Measurements from ENCODE around the gene SACS.

DNA sequence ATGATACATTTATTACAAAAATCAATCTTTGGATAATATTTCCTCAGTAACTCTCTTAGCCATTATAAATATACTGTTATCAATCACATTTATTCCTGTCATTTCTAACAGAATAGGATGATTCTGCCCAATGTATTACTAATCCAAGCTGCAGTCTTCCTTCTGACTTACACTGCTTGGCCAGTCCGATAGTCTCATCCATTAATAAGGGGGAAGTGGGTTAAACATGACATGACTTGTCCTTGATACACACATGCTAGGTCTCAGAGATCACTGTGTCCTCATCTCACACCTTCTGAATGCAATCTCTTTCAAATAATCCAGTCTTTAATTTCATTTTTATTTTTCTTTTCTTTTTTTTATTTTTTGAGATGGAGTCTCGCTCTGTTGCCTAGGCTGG lies 18.8 kb downstream of the SACS start:
- TF ChIP-seq CTCF (IDR thresholded peaks at IDR 0.05; ENCODE audit: poor library complexity) (no peak), EZH2 (IDR thresholded peaks at IDR 0.05; ENCODE audit: borderline replicate concordance) (no peak), EZH2phosphoT487 (IDR thresholded peaks at IDR 0.05; ENCODE audit: low read depth, severe bottlenecking, unreplicated experiment) (no peak)

Data from hepatocyte (in vitro differentiated cells).